B cell (primary cell): Measurements from ENCODE around the gene NUP88. TPM values are rescaled to one million over a fixed set of nuclear protein-coding genes. Genes with fewer than 3 reads are reported as not detected.
A peak's percentile ranks its signal among the peaks of the same experiment; 100 is the strongest.

Experiments used
- ATAC-seq: fragments of 200-7000 bp; cut with Tn5 transposase; one replicate; pipeline ENCODE4 v1.10.0; 2021; ENCODE audit warnings: low read depth, mild to moderate bottlenecking, moderate number of reproducible peaks, moderate library complexity
- CTCF ChIA-PET: fragments of 350-600 bp; sonication (Branson Sonifier 250); formaldehyde crosslinking; loops from one replicate; lab custom pipeline; 2021; ENCODE audit warnings: antibody characterized with exemption, inconsistent platforms; lab: Charles Lee
- POLR2A ChIA-PET: fragments of 350-600 bp; sonication (Branson Sonifier 250); formaldehyde crosslinking; loops from one replicate; lab custom pipeline; 2021; ENCODE audit warnings: antibody characterized with exemption; lab: Charles Lee
- DNase-seq: peaks from one replicate; pipeline ENCODE4 v3.0.0; 2013
- H2AFZ ChIP-seq: 2 replicates; pipeline ENCODE4 v1.6.1; 2012; ENCODE audit warnings: mild to moderate bottlenecking, low read depth, low read length; ENCODE audit not compliant: insufficient read depth, poor library complexity, severe bottlenecking
- H3K27ac ChIP-seq, 2 donors: 1 replicate in 1 of 2; 2 replicates in 1 of 2; pipeline ENCODE4 v1.5.1; 2012 to 2013; ENCODE audit warnings: low read length in 2 of 2, mild to moderate bottlenecking in 2 of 2, moderate library complexity in 1 of 2
- H3K27me3 ChIP-seq, 4 experiments: fragments of 200-600 bp in 1 of 4; sonication (generic) in 1 of 4; replicated peaks in 1 of 4; 1 replicate in 2 of 4; 2 replicates in 2 of 4; pipeline versions ENCODE4 v1.6.1 to v1.7.0; 2013 to 2016; ENCODE audit warnings: low read length in 3 of 4, mild to moderate bottlenecking in 2 of 4, mixed read lengths in 1 of 4, moderate library complexity in 1 of 4; ENCODE audit not compliant: insufficient read depth in 4 of 4, control insufficient read depth in 3 of 4; ENCODE audit errors: control extremely low read depth in 1 of 4
- H3K36me3 ChIP-seq, 2 experiments: replicated peaks in 1 of 2; 1 replicate in 1 of 2; 2 replicates in 1 of 2; pipeline versions ENCODE4 v1.6.1 to v1.7.1; 2013; ENCODE audit warnings: low read length in 1 of 2; ENCODE audit not compliant: insufficient read depth in 2 of 2, control insufficient read depth in 1 of 2; ENCODE audit errors: control extremely low read depth in 1 of 2, extremely low read depth in 1 of 2
- H3K4me1 ChIP-seq, 2 donors: fragments of 200-600 bp in 1 of 2; sonication (generic) in 1 of 2; 1 replicate in 1 of 2; 2 replicates in 1 of 2; pipeline versions ENCODE4 v1.5.1 to v1.6.1; 2013 to 2017; ENCODE audit warnings: low read length in 2 of 2; ENCODE audit not compliant: control insufficient read depth in 2 of 2, insufficient read depth in 2 of 2
- H3K4me2 ChIP-seq: replicated peaks from 2 replicates; pipeline ENCODE3; 2012; ENCODE audit warnings: mild to moderate bottlenecking, low read depth, low read length; ENCODE audit not compliant: poor library complexity, severe bottlenecking
- H3K4me3 ChIP-seq, 5 experiments: fragments of 200-600 bp in 1 of 5; sonication (generic) in 1 of 5; 1 replicate in 3 of 5; 2 replicates in 2 of 5; pipeline versions ENCODE4 v1.5.1 to v1.7.0; 2011 to 2016; ENCODE audit warnings: low read length in 4 of 5, mild to moderate bottlenecking in 4 of 5, low read depth in 2 of 5, control low read depth in 1 of 5, moderate library complexity in 1 of 5; ENCODE audit not compliant: insufficient read depth in 1 of 5; ENCODE audit errors: control extremely low read depth in 1 of 5, extremely low read depth in 1 of 5
- H3K79me2 ChIP-seq: fragments of 200-600 bp; sonication (generic); one replicate; pipeline ENCODE4 v1.6.0; 2016; ENCODE audit warnings: low read length; ENCODE audit not compliant: control insufficient read depth, insufficient read depth
- H3K9ac ChIP-seq: fragments of 200-600 bp; sonication (generic); 2 replicates; pipeline ENCODE4 v1.6.1; 2017; ENCODE audit warnings: mild to moderate bottlenecking, low read length, moderate library complexity
- H3K9me3 ChIP-seq, 3 donors: one replicate each; pipeline versions ENCODE4 v1.6.1 to v1.7.1; 2013; ENCODE audit warnings: low read length in 2 of 3; ENCODE audit not compliant: control insufficient read depth in 2 of 3, insufficient read depth in 1 of 3; ENCODE audit errors: control extremely low read depth in 1 of 3
- H4K20me1 ChIP-seq: 2 replicates; pipeline ENCODE4 v1.6.0; 2012; ENCODE audit warnings: mild to moderate bottlenecking, low read length; ENCODE audit not compliant: insufficient read depth, control insufficient read depth, poor library complexity, severe bottlenecking
- H3K27ac Mint-ChIP-seq: one replicate; pipeline ENCODE4 v1.8.0; 2021; ENCODE audit warnings: mixed read lengths
- H3K27me3 Mint-ChIP-seq: one replicate; pipeline ENCODE4 v1.8.0; 2021; ENCODE audit warnings: mixed read lengths
- H3K4me1 Mint-ChIP-seq: one replicate; pipeline ENCODE4 v1.8.0; 2021; ENCODE audit warnings: mixed read lengths
- H3K4me3 Mint-ChIP-seq: one replicate; pipeline ENCODE4 v1.8.0; 2021; ENCODE audit warnings: mixed read lengths
- H3K9me3 Mint-ChIP-seq: one replicate; pipeline ENCODE4 v1.8.0; 2022; ENCODE audit warnings: mixed read lengths; ENCODE audit not compliant: insufficient read depth
- CTCF ChIP-seq: fragments of 200-600 bp; IDR thresholded peaks from one replicate; pipeline ENCODE4 v1.8.0; 2022; ENCODE audit warnings: antibody characterized with exemption, mild to moderate bottlenecking
- EZH2 ChIP-seq: IDR thresholded peaks from 2 replicates; pipeline ENCODE4 v1.6.1; 2012; ENCODE audit warnings: borderline replicate concordance, low read depth, mild to moderate bottlenecking, moderate library complexity, low read length; ENCODE audit not compliant: insufficient read depth, poor library complexity, severe bottlenecking
- WGBS: methylation state at CpG from one replicate; pipeline ENCODE4 v1.1.5; 2013; ENCODE audit warnings: missing lambda C conversion rate; ENCODE audit not compliant: insufficient coverage; 5-methylcytosine and 5-hydroxymethylcytosine counted together
- intact Hi-C: fragments of 100-400 bp; cut with micrococcal nuclease; formaldehyde crosslinking; loops from one replicate; pipeline ENCODE4 v1.10.0; 2022
- polyA plus RNA-seq: library from polyadenylated mRNA; depleted of rRNA; stranded (reverse); fragments of >200 nt; gene quantifications from 2 replicates; pipeline ENCODE4 v1.2.3, GENCODE V29; 2012
- total RNA-seq, 2 donors: library from RNA; stranded (reverse); fragments of 120-200 nt in 1 of 2; gene quantifications; 1 replicate in 1 of 2; 2 replicates in 1 of 2; pipeline versions ENCODE4 v1.2.3 to v1.2.4, GENCODE V29; 2013 to 2022

The NUP88 gene
- total and polyA plus RNA-seq, 2 donors (not counting 1 experiment from before 2014, with no cell fraction given), result 214 to 221 TPM

GRCh38 chr17:5380491-5381135 lies 38.8 kb downstream of the NUP88 start:
- Histone ChIP-seq H3K4me1 (no peaks in the 10 kb centered on the region), H3K27ac (peak overlapping the region in 1 of 2 donors; percentile 25), H3K9me3 (no peaks in the 10 kb centered on the region), H3K4me2 (no peak overlapping the region), H4K20me1 (peaks cover 25% of the 10 kb centered on the region), H2AFZ (no peak overlapping the region), H3K27me3 (no peaks in the 10 kb centered on the region), H3K9ac (no peak overlapping the region), H3K4me3 (no peak overlapping the region), H3K79me2 (no peaks in the 10 kb centered on the region), H3K36me3 (peaks cover 5 to 100% of the 10 kb centered on the region in 2 experiments)
- intact Hi-C loops, result no loop called here
- no peaks in the 10 kb centered on the region for H3K27me3 Mint-ChIP-seq
- TF ChIP-seq CTCF, result no peak
- TF ChIP-seq EZH2, result no peak
- ATAC-seq (no peak), DNase-seq (no peak)
- H3K9me3 Mint-ChIP-seq, result no peaks in the 10 kb centered on the region
- POLR2A ChIA-PET, result no interaction called here
- H3K4me1 Mint-ChIP-seq, result no peaks in the 10 kb centered on the region
- CTCF ChIA-PET, result interaction anchor here (1.0 kb wide), 1 partner anchor 8 kb away, joined by 5 read pairs; no protein-coding TSS in a partner anchor
- peak overlapping the region; percentile 33 for H3K27ac Mint-ChIP-seq
- WGBS, result 90% methylated on average over 5 of the region's 7 CpGs
- H3K4me3 Mint-ChIP-seq, result no peak overlapping the region

- intact Hi-C loops, result no loop called here
- ATAC-seq (no peak), DNase-seq (no peak)
- Histone ChIP-seq H3K9ac (no peak overlapping the region), H3K27ac (peak overlapping the region in 1 of 2 donors; percentile 25), H3K4me2 (no peak overlapping the region), H3K4me3 (no peak overlapping the region), H3K4me1 (no peaks in the 10 kb centered on the region), H4K20me1 (peaks cover 17% of the 10 kb centered on the region), H3K79me2 (no peaks in the 10 kb centered on the region), H2AFZ (no peak overlapping the region), H3K27me3 (no peaks in the 10 kb centered on the region), H3K36me3 (peaks cover 4 to 98% of the 10 kb centered on the region in 2 experiments), H3K9me3 (no peaks in the 10 kb centered on the region)
- Mint-ChIP-seq H3K27ac (peak overlapping the region; percentile 37), H3K4me1 (no peaks in the 10 kb centered on the region), H3K4me3 (no peak overlapping the region), H3K27me3 (no peaks in the 10 kb centered on the region), H3K9me3 (no peaks in the 10 kb centered on the region)
- no peak for TF ChIP-seq CTCF
- no peak for TF ChIP-seq EZH2
- WGBS, result 90% methylated on average over 10 of the region's 11 CpGs
- ChIA-PET POLR2A (interaction anchor here (0.6 kb wide), 1 partner anchor 72 kb away, joined by 3 read pairs; no protein-coding TSS in a partner anchor), CTCF (no interaction called here)
Observed at GRCh38 chr17:5379351-5380107, 39.9 kb downstream of the NUP88 start.
